ENCODE results near the gene CRADD. TPM values are rescaled to one million over a fixed set of nuclear protein-coding genes. Genes with fewer than 3 reads are reported as not detected.

Gene CRADD
- total and polyA plus RNA-seq, 2 donors (not counting 3 experiments of a cell fraction or from before 2014, with no cell fraction given): 11.7 to 14.5 TPM

DNA sequence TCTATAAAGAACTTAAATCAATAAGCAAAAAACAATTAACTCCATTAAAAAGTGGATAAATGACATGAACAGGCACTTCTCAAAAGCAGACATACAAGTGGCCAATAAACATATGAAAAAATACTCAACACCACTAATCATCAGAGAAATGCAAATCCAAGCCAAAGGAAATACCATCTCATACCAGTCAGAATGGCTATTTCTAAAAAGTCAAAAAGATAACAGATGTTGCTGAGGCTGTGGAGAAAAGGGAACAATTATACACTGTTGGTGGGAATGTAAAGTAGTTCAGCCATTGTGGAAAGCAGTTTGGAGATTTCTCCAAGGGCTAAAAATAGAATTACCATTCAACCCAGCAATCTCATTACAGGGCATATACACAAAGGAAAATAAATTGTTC lies 236.7 kb downstream of the CRADD start:
- Histone ChIP-seq H3K27me3 (ENCODE audit: control insufficient read depth in 2 of 2, insufficient read depth in 2 of 2, low read length in 2 of 2) (no peaks in the 10 kb centered on the region), H3K79me2 (ENCODE audit: control insufficient read depth, insufficient read depth, low read length) (no peaks in the 10 kb centered on the region), H3K9ac (replicated peaks; ENCODE audit: extremely low read depth, insufficient read depth, low read length) (no peak overlapping the region), H3K4me1 (ENCODE audit: control insufficient read depth, extremely low read depth, insufficient read depth, low read length) (no peaks in the 10 kb centered on the region), H3K9me3 (replicated peaks; ENCODE audit: control insufficient read depth, insufficient read depth, low read length) (no peaks in the 10 kb centered on the region), H3K36me3 (ENCODE audit: control insufficient read depth in 2 of 2, extremely low read depth in 1 of 2, insufficient read depth in 2 of 2, low read length in 2 of 2) (no peaks in the 10 kb centered on the region), H4K20me1 (replicated peaks; ENCODE audit: control insufficient read depth, extremely low read depth, insufficient read depth, low read length) (no peaks in the 10 kb centered on the region), H2AFZ (ENCODE audit: low read depth, low read length) (no peak overlapping the region), H3K9me1 (replicated peaks; ENCODE audit: control insufficient read depth, extremely low read depth, insufficient read depth, low read length) (no peaks in the 10 kb centered on the region), H3K4me3 (replicated peaks in 1 of 3; ENCODE audit: insufficient read depth in 1 of 3, low read depth in 1 of 3, low read length in 3 of 3) (no peak overlapping the region), H3K27ac (ENCODE audit: insufficient read depth, low read depth, low read length) (no peak overlapping the region), H3K4me2 (ENCODE audit: insufficient read depth, low read length) (no peak overlapping the region)
- POLR2A ChIA-PET: no interaction called here
- DNase-seq (ENCODE audit: low read depth, low spot score) (no peak), FAIRE-seq (no peak)
- BruUV-seq (replicated peaks): no TSS peak
- intact Hi-C loops (cut with micrococcal nuclease): no loop called here
- TF ChIP-seq POLR2AphosphoS5 (IDR thresholded peaks at IDR 0.05; ENCODE audit: insufficient read depth, low read depth, low read length) (no peak), FOS (IDR thresholded peaks at IDR 0.05; ENCODE audit: borderline replicate concordance, insufficient read depth, low read length) (no peak)
- CTCF ChIA-PET: no interaction called here
- dilution Hi-C loops (cut with MboI; ENCODE audit: extremely low pct_ligation_motif_present, low sequenced_read_pairs): no loop called here

DNA sequence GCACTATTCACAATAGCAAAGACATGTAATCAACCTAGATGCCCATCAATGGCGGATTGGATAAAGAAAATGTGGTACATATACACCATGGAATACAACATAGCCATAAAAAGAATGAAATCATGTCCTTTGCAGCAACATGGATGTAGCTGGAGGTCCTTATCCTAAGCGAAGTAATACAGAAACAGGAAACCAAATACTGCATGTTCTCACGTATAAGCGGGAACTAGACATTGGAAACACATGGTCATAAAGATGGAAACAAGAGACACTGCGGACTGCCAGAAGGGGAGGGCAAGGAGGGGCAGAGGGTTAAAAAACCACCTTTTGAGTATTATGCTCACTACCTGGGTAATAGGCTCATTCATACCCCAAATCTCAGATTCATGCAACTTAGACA lies 237.1 kb downstream of the CRADD start:
- TF ChIP-seq JUN (IDR thresholded peaks at IDR 0.05; ENCODE audit: borderline replicate concordance, insufficient read depth, insufficient read length, low read depth): no peak
- no peak for TF ChIP-seq POLR2AphosphoS5 (IDR thresholded peaks at IDR 0.05; ENCODE audit: insufficient read depth, low read depth, low read length)
- TF ChIP-seq MYC (IDR thresholded peaks at IDR 0.05; ENCODE audit: low read depth, low read length): no peak
- no peak for TF ChIP-seq GATA2 (IDR thresholded peaks at IDR 0.05; ENCODE audit: insufficient read depth, insufficient read length, low read depth, low read length)
- TF ChIP-seq CTCF (IDR thresholded peaks at IDR 0.05; ENCODE audit: extremely low read depth in 1 of 2, insufficient read depth in 1 of 2, low read depth in 1 of 2, low read length in 2 of 2): no peak
- TF ChIP-seq POLR2A (IDR thresholded peaks at IDR 0.05; ENCODE audit: low read depth, low read length): no peak
- no peak for TF ChIP-seq MAX (IDR thresholded peaks at IDR 0.05; ENCODE audit: insufficient read depth, insufficient read length)
- TF ChIP-seq FOS (IDR thresholded peaks at IDR 0.05; ENCODE audit: borderline replicate concordance, insufficient read depth, low read length): no peak
- TF ChIP-seq EZH2 (IDR thresholded peaks at IDR 0.05; ENCODE audit: borderline replicate concordance, low read depth, low read length, severe bottlenecking): no peak
- Histone ChIP-seq H3K4me2 (ENCODE audit: insufficient read depth, low read length) (no peak overlapping the region), H3K4me3 (replicated peaks in 1 of 3; ENCODE audit: insufficient read depth in 1 of 3, low read depth in 1 of 3, low read length in 3 of 3) (no peak overlapping the region), H2AFZ (ENCODE audit: low read depth, low read length) (no peak overlapping the region), H3K9me3 (replicated peaks; ENCODE audit: control insufficient read depth, insufficient read depth, low read length) (no peaks in the 10 kb centered on the region), H4K20me1 (replicated peaks; ENCODE audit: control insufficient read depth, extremely low read depth, insufficient read depth, low read length) (no peaks in the 10 kb centered on the region), H3K27me3 (ENCODE audit: control insufficient read depth in 2 of 2, insufficient read depth in 2 of 2, low read length in 2 of 2) (no peaks in the 10 kb centered on the region), H3K79me2 (ENCODE audit: control insufficient read depth, insufficient read depth, low read length) (no peaks in the 10 kb centered on the region), H3K4me1 (ENCODE audit: control insufficient read depth, extremely low read depth, insufficient read depth, low read length) (no peaks in the 10 kb centered on the region), H3K9me1 (replicated peaks; ENCODE audit: control insufficient read depth, extremely low read depth, insufficient read depth, low read length) (no peaks in the 10 kb centered on the region), H3K9ac (replicated peaks; ENCODE audit: extremely low read depth, insufficient read depth, low read length) (no peak overlapping the region), H3K36me3 (ENCODE audit: control insufficient read depth in 2 of 2, extremely low read depth in 1 of 2, insufficient read depth in 2 of 2, low read length in 2 of 2) (no peaks in the 10 kb centered on the region), H3K27ac (ENCODE audit: insufficient read depth, low read depth, low read length) (no peak overlapping the region)
- no TSS peak for BruUV-seq (replicated peaks)
- intact Hi-C loops (cut with micrococcal nuclease) (no loop called here), dilution Hi-C loops (cut with MboI; ENCODE audit: extremely low pct_ligation_motif_present, low sequenced_read_pairs) (no loop called here)
- FAIRE-seq: no peak
- POLR2A ChIA-PET: no interaction called here
- DNase-seq (ENCODE audit: low read depth, low spot score): no peak
- CTCF ChIA-PET: no interaction called here
